ENCODE measurements around the gene RTL1.

Gene RTL1

DNA sequence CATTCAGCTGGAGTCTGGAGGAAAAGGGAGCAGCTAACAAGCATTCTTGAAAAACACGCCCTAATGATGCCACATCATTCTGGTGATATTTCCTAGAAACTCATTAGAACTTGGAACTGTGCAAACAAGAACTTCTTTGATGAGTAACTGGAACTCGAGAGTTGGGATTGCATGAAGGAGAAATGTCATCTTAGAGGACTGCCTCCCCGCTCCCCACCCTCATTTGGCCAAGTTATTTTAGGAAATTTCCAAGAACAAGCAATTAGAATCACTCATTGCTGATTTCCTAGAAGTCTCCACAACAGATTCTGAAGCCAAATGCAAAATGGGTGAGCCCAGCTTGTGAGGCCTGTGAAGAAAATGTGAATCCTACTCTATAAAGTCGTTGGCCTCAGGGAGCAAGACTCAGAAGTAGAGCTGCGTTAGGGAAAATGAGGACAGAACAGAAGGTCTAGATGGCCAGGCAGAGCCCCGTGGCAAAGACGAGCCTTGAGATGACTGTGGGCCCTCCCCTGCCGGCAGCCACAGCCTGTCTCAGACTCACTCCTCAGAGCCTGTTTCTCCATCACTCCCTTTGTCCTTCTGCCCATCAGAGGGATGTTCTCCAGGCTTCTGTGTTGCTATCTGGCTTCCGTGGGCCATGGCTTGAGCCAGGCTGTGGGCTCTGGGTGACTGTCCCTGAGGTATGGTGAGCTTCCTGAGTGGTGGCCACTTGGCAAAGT is 38.4 kb downstream of the RTL1 start:
- no peaks in the 10 kb centered on the region for H3K27me3 ChIP-seq (ENCODE audit: insufficient read depth, poor library complexity, severe bottlenecking)
- no peak overlapping the region for H3K4me3 ChIP-seq (replicated peaks; ENCODE audit: insufficient read depth, low read length)
- TF ChIP-seq SPI1 (IDR thresholded peaks at IDR 0.05; ENCODE audit: borderline replicate concordance, low read depth) (no peak), GABPA (IDR thresholded peaks at IDR 0.05; ENCODE audit: low read depth) (no peak), REST (IDR thresholded peaks at IDR 0.05; ENCODE audit: insufficient replicate concordance, low read depth) (no peak), POLR2AphosphoS5 (IDR thresholded peaks at IDR 0.05; ENCODE audit: low read depth) (no peak)
- TF ChIP-seq, protein P1, sequence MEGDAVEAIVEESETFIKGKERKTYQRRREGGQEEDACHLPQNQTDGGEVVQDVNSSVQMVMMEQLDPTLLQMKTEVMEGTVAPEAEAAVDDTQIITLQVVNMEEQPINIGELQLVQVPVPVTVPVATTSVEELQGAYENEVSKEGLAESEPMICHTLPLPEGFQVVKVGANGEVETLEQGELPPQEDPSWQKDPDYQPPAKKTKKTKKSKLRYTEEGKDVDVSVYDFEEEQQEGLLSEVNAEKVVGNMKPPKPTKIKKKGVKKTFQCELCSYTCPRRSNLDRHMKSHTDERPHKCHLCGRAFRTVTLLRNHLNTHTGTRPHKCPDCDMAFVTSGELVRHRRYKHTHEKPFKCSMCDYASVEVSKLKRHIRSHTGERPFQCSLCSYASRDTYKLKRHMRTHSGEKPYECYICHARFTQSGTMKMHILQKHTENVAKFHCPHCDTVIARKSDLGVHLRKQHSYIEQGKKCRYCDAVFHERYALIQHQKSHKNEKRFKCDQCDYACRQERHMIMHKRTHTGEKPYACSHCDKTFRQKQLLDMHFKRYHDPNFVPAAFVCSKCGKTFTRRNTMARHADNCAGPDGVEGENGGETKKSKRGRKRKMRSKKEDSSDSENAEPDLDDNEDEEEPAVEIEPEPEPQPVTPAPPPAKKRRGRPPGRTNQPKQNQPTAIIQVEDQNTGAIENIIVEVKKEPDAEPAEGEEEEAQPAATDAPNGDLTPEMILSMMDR (IDR thresholded peaks at IDR 0.05; ENCODE audit: insufficient read depth, low read length) = no peak
- H3K27ac ChIP-seq (replicated peaks) = no peak overlapping the region
- DNase-seq (ENCODE audit: low read depth in 1 of 2, low spot score in 1 of 2) = no peak

GRCh38 chr14:100864206-100864605 is 39.3 kb downstream of the RTL1 start:
- TF ChIP-seq POLR2AphosphoS5 (IDR thresholded peaks at IDR 0.05; ENCODE audit: low read depth) (no peak), GABPA (IDR thresholded peaks at IDR 0.05; ENCODE audit: low read depth) (no peak), REST (IDR thresholded peaks at IDR 0.05; ENCODE audit: insufficient replicate concordance, low read depth) (no peak), SPI1 (IDR thresholded peaks at IDR 0.05; ENCODE audit: borderline replicate concordance, low read depth) (no peak)
- TF ChIP-seq, protein P1 (IDR thresholded peaks at IDR 0.05; ENCODE audit: insufficient read depth, low read length) = no peak
- no peaks in the 10 kb centered on the region for H3K27me3 ChIP-seq (ENCODE audit: insufficient read depth, poor library complexity, severe bottlenecking)
- H3K27ac ChIP-seq (replicated peaks) = no peak overlapping the region
- no peak overlapping the region for H3K4me3 ChIP-seq (replicated peaks; ENCODE audit: insufficient read depth, low read length)
- DNase-seq (ENCODE audit: low read depth in 1 of 2, low spot score in 1 of 2) = no peak

GRCh38 chr14:100862793-100863192 is 40.7 kb downstream of the RTL1 start:
- no peak for DNase-seq (ENCODE audit: low read depth in 1 of 2, low spot score in 1 of 2)
- Histone ChIP-seq H3K4me3 (replicated peaks; ENCODE audit: insufficient read depth, low read length) (no peak overlapping the region), H3K27ac (replicated peaks) (no peak overlapping the region), H3K27me3 (ENCODE audit: insufficient read depth, poor library complexity, severe bottlenecking) (no peaks in the 10 kb centered on the region)
- TF ChIP-seq GABPA (IDR thresholded peaks at IDR 0.05; ENCODE audit: low read depth) (no peak), POLR2AphosphoS5 (IDR thresholded peaks at IDR 0.05; ENCODE audit: low read depth) (no peak)
- TF ChIP-seq, protein P1 (IDR thresholded peaks at IDR 0.05; ENCODE audit: insufficient read depth, low read length) = no peak

DNA sequence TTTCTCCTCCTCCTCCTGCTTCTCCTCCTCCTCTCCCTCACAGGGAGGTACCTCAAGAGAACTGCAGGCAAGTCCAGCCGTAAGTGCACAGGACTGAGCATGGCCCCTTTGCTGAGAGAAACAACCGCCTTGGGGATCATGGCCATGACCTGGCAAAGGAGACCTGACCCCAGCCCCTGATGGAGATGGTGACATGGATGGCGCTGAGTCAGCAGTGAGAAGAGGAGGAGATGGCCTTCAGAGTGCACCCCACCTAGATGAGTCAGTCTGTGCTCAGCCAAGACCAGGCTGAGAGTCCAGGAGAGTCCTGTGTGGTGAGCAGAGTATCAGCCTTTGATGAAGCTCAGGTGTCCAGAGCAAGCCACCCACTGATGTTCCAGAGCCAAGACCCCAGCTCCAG is 41.2 kb downstream of the RTL1 start:
- DNase-seq (ENCODE audit: low read depth in 1 of 2, low spot score in 1 of 2) = no peak
- no peak overlapping the region for H3K27ac ChIP-seq (replicated peaks)
- no peak for TF ChIP-seq GABPA (IDR thresholded peaks at IDR 0.05; ENCODE audit: low read depth)
- TF ChIP-seq, protein P1 (IDR thresholded peaks at IDR 0.05; ENCODE audit: insufficient read depth, low read length) = no peak
- TF ChIP-seq REST (IDR thresholded peaks at IDR 0.05; ENCODE audit: insufficient replicate concordance, low read depth) = no peak
- TF ChIP-seq POLR2AphosphoS5 (IDR thresholded peaks at IDR 0.05; ENCODE audit: low read depth) = no peak
- no peak for TF ChIP-seq SPI1 (IDR thresholded peaks at IDR 0.05; ENCODE audit: borderline replicate concordance, low read depth)
- no peak overlapping the region for H3K4me3 ChIP-seq (replicated peaks; ENCODE audit: insufficient read depth, low read length)
- no peaks in the 10 kb centered on the region for H3K27me3 ChIP-seq (ENCODE audit: insufficient read depth, poor library complexity, severe bottlenecking)

Data from HL-60 (cell line).